Left lung (tissue), 10 donors: ENCODE results near the gene CDKN1C. TPM values are rescaled to one million over a fixed set of nuclear protein-coding genes. Genes with fewer than 3 reads are reported as not detected.
A peak's percentile ranks its signal among the peaks of the same experiment; 100 is the strongest.

Source experiments
- ATAC-seq: fragments of 200-7000 bp; cut with Tn5 transposase; one replicate; pipeline ENCODE4 v1.9.1; 2020; ENCODE audit warnings: moderate library complexity
- DNase-seq, 4 donors: peaks; one replicate each; pipeline ENCODE4 v3.0.0-alpha.2; 2013 to 2020
- H3K27ac ChIP-seq, 2 donors: fragments of 200-600 bp; sonication (generic) in 1 of 2; one replicate each; pipeline versions ENCODE4 v1.5.0 to v1.8.0; 2020 to 2021
- H3K27me3 ChIP-seq, 2 donors: fragments of 200-600 bp; sonication (generic) in 1 of 2; one replicate each; pipeline versions ENCODE4 v1.5.0 to v1.8.0; 2020 to 2021
- H3K36me3 ChIP-seq, 2 donors: fragments of 200-600 bp; sonication (generic) in 1 of 2; one replicate each; pipeline versions ENCODE4 v1.5.0 to v1.8.0; 2020 to 2021
- H3K4me1 ChIP-seq, 2 donors: fragments of 200-600 bp; one replicate each; pipeline ENCODE4 v1.8.0; 2021
- H3K4me3 ChIP-seq, 2 donors: fragments of 200-600 bp; sonication (generic) in 1 of 2; one replicate each; pipeline versions ENCODE4 v1.5.0 to v1.8.0; 2020 to 2021; ENCODE audit warnings: mild to moderate bottlenecking in 1 of 2
- H3K9me3 ChIP-seq, 2 donors: fragments of 200-600 bp; sonication (generic) in 1 of 2; one replicate each; pipeline versions ENCODE4 v1.5.0 to v1.8.0; 2020 to 2021
- CTCF ChIP-seq, 2 donors: fragments of 200-600 bp; sonication (generic) in 1 of 2; IDR thresholded peaks; one replicate each; pipeline versions ENCODE4 v1.5.0 to v1.8.0; 2021; ENCODE audit warnings: antibody characterized with exemption in 2 of 2
- intact Hi-C, 2 donors: fragments of 100-400 bp; cut with DNase I; formaldehyde crosslinking; loops; one replicate each; pipeline versions ENCODE4 v1.11.2 to v1.14.2; 2022
- polyA plus RNA-seq, 6 donors: library from polyadenylated mRNA; unstranded; fragments of 120-200 nt; gene quantifications; one replicate each; pipeline ENCODE4 v1.2.1, GENCODE V29; 2013; ENCODE audit not compliant: insufficient read length in 6 of 6
- total RNA-seq, 2 donors: library from RNA; stranded (reverse); fragmentation: NEBNext Ultra II Directional; extraction: Animal tissue kit (Norgen Biotek cat#: 25700); gene quantifications; one replicate each; pipeline ENCODE4 v1.2.1, GENCODE V29; 2021
- donor health status: DM: no; HTN: yes; CAD: no.
- donor health status: DM: no; HTN: no; CAD: no.

The CDKN1C gene
- total and polyA plus RNA-seq, 8 donors = 18.0 to 90.1 (median 67.6) TPM

DNA sequence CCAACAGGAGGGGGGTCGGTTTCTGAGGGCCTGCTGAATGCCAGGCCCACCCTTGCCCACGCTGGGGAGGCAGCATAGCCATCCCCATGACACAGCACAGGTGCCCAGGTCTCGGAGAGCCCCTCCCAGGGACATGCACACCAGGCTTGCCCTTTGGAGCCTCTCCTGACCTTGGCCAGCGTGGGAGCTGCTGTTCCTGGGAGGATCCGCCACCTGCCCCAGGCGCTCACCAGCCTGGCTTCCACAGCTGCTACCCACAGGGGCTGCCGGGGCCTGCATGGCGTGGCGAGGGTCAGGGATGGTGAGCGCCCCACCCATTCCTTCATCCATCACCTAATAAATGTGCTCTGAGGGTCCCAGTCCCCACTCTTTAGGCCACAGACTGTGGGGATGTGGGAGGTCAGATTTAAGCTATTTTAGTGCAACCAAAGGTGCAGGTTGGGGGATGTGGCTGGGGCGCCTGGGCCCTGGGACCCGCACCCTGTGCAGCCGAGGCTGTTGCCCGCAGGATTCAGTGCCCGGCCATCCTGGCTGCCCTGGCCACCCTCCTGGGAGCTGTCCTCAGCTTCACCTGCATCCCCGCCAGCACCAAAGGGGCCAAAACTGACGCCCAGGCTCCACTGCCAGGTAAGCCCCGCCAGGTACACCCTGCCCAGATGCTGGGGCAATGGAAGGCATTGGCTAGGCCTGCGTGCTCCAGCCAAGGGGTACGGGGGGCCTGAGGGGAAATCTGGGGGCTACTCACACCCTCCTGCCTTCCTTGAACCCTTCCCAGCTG lies 30.7 kb upstream of the CDKN1C start:
- DNase-seq = peak in 1 of 4 donors; percentile 66
- no peak for TF ChIP-seq CTCF (IDR thresholded peaks at IDR 0.05)
- H3K27ac ChIP-seq = no peak overlapping the region
- no peak overlapping the region for H3K4me3 ChIP-seq
- intact Hi-C loops = no loop called here
- H3K9me3 ChIP-seq = no peaks in the 10 kb centered on the region
- no peaks in the 10 kb centered on the region for H3K27me3 ChIP-seq
- H3K4me1 ChIP-seq = peaks cover 9 to 11% of the 10 kb centered on the region in 2 donors
- no peak for ATAC-seq
- no peaks in the 10 kb centered on the region for H3K36me3 ChIP-seq

- Histone ChIP-seq H3K27me3 (no peaks in the 10 kb centered on the region), H3K27ac (no peak overlapping the region), H3K9me3 (no peaks in the 10 kb centered on the region), H3K4me1 (peaks cover 9 to 11% of the 10 kb centered on the region in 2 donors), H3K36me3 (no peaks in the 10 kb centered on the region), H3K4me3 (no peak overlapping the region)
- no peak for DNase-seq
- ATAC-seq = no peak
- no peak for TF ChIP-seq CTCF (IDR thresholded peaks at IDR 0.05)
- intact Hi-C loops = no loop called here
These were observed 29.9 kb upstream of the CDKN1C start for GRCh38 chr11:2915473-2915872.

DNA sequence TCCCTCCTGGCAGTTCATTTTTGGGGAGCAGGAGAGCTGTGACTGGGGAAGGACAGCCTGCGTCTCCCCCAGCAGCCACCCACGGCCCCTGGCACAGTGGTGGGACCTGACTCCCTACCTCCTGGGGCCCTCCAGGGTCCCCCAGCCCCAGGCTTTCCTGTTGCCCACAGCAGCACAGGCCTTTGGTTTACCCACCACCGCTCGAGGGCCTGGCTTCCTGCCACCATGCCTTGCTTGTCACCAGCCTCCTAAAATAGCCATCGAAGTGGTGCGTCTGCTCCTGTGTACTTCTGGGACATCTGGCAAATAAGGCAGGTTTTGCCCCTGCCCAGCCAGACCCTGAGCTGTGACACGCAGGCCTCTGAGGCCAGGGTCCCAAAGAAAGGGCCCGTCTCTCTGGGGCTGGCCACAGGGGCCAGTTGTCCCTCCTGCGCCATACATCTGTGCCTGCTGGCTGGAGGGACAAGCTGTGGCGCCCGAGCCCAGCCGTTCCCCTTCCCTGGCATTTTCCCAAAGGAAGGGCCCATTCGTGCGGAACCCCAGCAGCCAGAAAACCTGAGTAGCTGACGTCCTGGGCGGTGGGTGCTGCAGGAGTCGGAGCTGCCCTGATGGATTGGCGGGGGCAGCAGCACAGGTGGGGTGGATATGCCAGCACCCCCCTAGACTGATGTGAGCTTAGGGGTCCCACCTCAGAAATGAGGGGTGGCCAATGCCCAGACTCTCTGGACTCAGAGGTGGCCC lies 29.1 kb upstream of the CDKN1C start:
- H3K36me3 ChIP-seq = no peaks in the 10 kb centered on the region
- no peak overlapping the region for H3K27ac ChIP-seq
- intact Hi-C loops = no loop called here
- no peaks in the 10 kb centered on the region for H3K9me3 ChIP-seq
- TF ChIP-seq CTCF (IDR thresholded peaks at IDR 0.05) = no peak
- DNase-seq = peak in 3 of 4 donors; percentile 76 to 85 (median 77)
- peaks cover 9 to 11% of the 10 kb centered on the region in 2 donors for H3K4me1 ChIP-seq
- no peak overlapping the region for H3K4me3 ChIP-seq
- H3K27me3 ChIP-seq = peaks cover 0 to 3% of the 10 kb centered on the region in 2 donors
- peak; percentile 15 for ATAC-seq

DNA sequence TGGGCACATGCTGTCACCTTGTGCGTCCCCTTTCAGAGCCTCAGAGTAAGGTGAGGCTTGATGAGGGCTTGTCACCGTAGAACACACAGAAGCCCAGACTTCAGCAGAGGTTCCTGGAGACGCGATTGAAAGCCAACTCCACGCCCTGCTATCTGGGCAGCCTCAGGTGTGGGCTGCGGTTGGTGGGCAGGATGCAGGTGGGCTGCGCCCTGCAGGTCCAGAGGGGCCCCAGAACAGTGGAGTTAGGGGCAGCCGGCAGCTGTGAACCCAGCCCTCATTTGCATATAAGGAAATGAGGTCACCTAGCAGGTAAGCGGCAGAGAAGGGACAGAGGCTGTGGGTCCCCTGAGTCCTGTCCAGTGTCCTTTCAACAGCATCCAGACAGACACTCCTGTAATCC lies 28.2 kb upstream of the CDKN1C start:
- Histone ChIP-seq H3K9me3 (no peaks in the 10 kb centered on the region), H3K27me3 (peaks cover 0 to 11% of the 10 kb centered on the region in 2 donors), H3K27ac (no peak overlapping the region), H3K4me3 (no peak overlapping the region), H3K36me3 (no peaks in the 10 kb centered on the region), H3K4me1 (peaks cover 9 to 11% of the 10 kb centered on the region in 2 donors)
- no peak for ATAC-seq
- no peak for TF ChIP-seq CTCF (IDR thresholded peaks at IDR 0.05)
- no peak for DNase-seq
- intact Hi-C loops = no loop called here

GRCh38 chr11:2913019-2913431 lies 27.4 kb upstream of the CDKN1C start:
- H3K4me1 ChIP-seq = peaks cover 9 to 11% of the 10 kb centered on the region in 2 donors
- DNase-seq (no peak), ATAC-seq (peak; percentile 20)
- H3K27ac ChIP-seq = peak overlapping the region; percentile 28 to 55
- intact Hi-C loops = no loop called here
- peaks cover 0 to 13% of the 10 kb centered on the region in 2 donors for H3K27me3 ChIP-seq
- H3K9me3 ChIP-seq = no peaks in the 10 kb centered on the region
- no peaks in the 10 kb centered on the region for H3K36me3 ChIP-seq
- TF ChIP-seq CTCF (IDR thresholded peaks at IDR 0.05) = no peak
- no peak overlapping the region for H3K4me3 ChIP-seq
